Measurements from ENCODE around the gene PUS10. TPM values are rescaled to one million over a fixed set of nuclear protein-coding genes. Genes with fewer than 3 reads are reported as not detected.

PUS10 gene
- total and polyA plus RNA-seq, 12 donors: 2.2 to 10.6 (median 6.3) TPM

DNA sequence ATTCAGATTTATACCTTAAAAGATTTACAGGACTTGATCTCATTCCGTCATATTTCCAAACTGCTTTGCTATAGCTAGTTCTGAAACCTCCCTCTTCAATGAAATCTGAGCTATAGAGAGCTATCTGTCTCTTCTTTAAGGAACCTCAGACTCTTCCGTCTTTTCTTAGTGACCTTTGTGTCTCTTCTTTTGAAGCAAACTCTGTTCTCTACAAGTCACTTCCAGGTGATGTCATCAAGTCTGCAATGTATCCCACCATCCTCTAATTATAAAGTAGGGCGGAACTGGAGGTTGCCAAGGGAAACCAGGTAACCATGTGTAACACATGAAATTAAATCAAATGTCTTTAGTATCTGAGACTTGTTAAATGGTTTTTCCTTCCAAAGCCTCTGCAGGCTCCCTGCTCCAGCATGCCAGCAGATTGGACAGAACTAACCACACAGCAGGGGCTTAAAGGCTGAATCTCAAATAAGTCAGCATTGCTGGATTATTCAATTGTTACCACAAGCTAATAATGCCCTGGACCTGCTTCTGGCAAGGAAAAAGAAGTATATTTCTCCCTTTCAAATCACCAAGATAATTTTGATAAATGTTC is 41.7 kb downstream of the PUS10 start:
- Histone ChIP-seq H3K36me3 (replicated peaks in 1 of 2) (no peaks in the 10 kb centered on the region), H3K27me3 (no peaks in the 10 kb centered on the region), H3K27ac (no peak overlapping the region), H3K4me1 (replicated peaks in 1 of 2) (no peaks in the 10 kb centered on the region), H3K4me3 (no peak overlapping the region), H3K9me3 (replicated peaks in 1 of 3) (no peaks in the 10 kb centered on the region)
- no peak for TF ChIP-seq POLR2A (IDR thresholded peaks at IDR 0.05)
- TF ChIP-seq, protein P1, sequence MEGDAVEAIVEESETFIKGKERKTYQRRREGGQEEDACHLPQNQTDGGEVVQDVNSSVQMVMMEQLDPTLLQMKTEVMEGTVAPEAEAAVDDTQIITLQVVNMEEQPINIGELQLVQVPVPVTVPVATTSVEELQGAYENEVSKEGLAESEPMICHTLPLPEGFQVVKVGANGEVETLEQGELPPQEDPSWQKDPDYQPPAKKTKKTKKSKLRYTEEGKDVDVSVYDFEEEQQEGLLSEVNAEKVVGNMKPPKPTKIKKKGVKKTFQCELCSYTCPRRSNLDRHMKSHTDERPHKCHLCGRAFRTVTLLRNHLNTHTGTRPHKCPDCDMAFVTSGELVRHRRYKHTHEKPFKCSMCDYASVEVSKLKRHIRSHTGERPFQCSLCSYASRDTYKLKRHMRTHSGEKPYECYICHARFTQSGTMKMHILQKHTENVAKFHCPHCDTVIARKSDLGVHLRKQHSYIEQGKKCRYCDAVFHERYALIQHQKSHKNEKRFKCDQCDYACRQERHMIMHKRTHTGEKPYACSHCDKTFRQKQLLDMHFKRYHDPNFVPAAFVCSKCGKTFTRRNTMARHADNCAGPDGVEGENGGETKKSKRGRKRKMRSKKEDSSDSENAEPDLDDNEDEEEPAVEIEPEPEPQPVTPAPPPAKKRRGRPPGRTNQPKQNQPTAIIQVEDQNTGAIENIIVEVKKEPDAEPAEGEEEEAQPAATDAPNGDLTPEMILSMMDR (IDR thresholded peaks at IDR 0.05): no peak
- no peak for DNase-seq
- 88 to 92% (median 91%) methylated on average over 3 of the region's 3 CpGs for WGBS, 4 donors
- intact Hi-C loops (cut with DNase I): no loop called here

DNA sequence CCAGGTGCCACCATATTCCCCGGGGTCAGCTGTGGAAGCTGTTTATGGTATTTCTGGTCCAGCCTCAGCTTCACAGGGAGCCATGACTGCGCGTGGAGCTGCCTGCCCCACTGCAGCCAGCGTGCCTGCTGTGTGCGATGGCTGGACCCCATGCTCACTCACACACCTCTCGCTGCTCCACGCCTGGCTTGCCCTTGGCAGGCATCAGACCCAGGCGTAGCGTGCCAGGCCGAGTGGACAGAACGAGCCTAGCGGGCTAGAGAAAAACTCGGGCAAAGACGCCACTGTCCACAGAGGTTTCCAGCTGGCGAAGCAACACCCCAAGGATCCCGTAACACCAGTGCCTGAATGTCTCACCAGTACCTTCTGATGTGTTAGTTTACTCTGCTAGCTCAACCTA is 43.4 kb downstream of the PUS10 start:
- no peak overlapping the region for H3K27ac ChIP-seq
- H3K4me3 ChIP-seq: no peak overlapping the region
- H3K9me3 ChIP-seq (replicated peaks in 1 of 3): no peaks in the 10 kb centered on the region
- no peak for DNase-seq
- H3K27me3 ChIP-seq: no peaks in the 10 kb centered on the region
- no peaks in the 10 kb centered on the region for H3K36me3 ChIP-seq (replicated peaks in 1 of 2)
- H3K4me1 ChIP-seq (replicated peaks in 1 of 2): no peaks in the 10 kb centered on the region
- WGBS, 4 donors: 90 to 97% (median 95%) methylated on average over 6 to 16 of the region's 16 CpGs
- intact Hi-C loops (cut with DNase I): no loop called here
- TF ChIP-seq, protein P1 (IDR thresholded peaks at IDR 0.05): no peak
- TF ChIP-seq POLR2A (IDR thresholded peaks at IDR 0.05): no peak

DNA sequence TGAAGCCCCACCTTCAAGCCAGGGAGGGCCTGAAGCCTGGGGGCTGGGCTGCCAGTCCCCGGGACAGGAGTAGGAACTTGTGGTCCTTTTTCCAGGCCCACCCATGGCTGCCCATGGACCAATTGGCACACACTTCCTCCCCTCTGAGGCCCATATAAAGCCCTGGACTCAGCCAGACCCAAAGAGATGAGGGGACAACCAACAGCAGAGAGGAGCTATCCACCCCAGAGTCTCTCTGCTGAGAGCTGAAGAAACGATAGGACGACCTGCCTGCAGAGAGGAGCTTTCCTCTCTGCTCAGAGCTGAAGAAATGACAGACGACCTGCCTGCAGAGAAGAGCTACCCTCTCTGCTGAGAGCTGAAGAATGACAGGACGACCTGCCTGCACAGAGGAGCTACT is 44.4 kb downstream of the PUS10 start:
- TF ChIP-seq POLR2A (IDR thresholded peaks at IDR 0.05): no peak
- TF ChIP-seq, protein P1 (IDR thresholded peaks at IDR 0.05): no peak
- intact Hi-C loops (cut with DNase I): no loop called here
- H3K4me3 ChIP-seq: no peak overlapping the region
- no peaks in the 10 kb centered on the region for H3K9me3 ChIP-seq (replicated peaks in 1 of 3)
- H3K27ac ChIP-seq: no peak overlapping the region
- no peaks in the 10 kb centered on the region for H3K4me1 ChIP-seq (replicated peaks in 1 of 2)
- no peaks in the 10 kb centered on the region for H3K27me3 ChIP-seq
- H3K36me3 ChIP-seq (replicated peaks in 1 of 2): no peaks in the 10 kb centered on the region
- 77 to 95% (median 87%) methylated on average over 5 of the region's 5 CpGs for WGBS, 4 donors
- no peak for DNase-seq

- WGBS, 4 donors: 92 to 97% (median 94%) methylated on average over 10 to 32 of the region's 32 CpGs
- intact Hi-C loops (cut with DNase I): no loop called here
- Histone ChIP-seq H3K27me3 (no peaks in the 10 kb centered on the region), H3K36me3 (replicated peaks in 1 of 2) (no peaks in the 10 kb centered on the region), H3K27ac (no peak overlapping the region), H3K9me3 (replicated peaks in 1 of 3) (no peaks in the 10 kb centered on the region), H3K4me1 (replicated peaks in 1 of 2) (no peaks in the 10 kb centered on the region), H3K4me3 (no peak overlapping the region)
- TF ChIP-seq, protein P1 (IDR thresholded peaks at IDR 0.05): no peak
- TF ChIP-seq POLR2A (IDR thresholded peaks at IDR 0.05): no peak
- DNase-seq: no peak
These were observed 45.0 kb downstream of the PUS10 start for GRCh38 chr2:60972889-60973656.

Measured in adrenal gland (tissue), 12 donors.